Gastrocnemius medialis (tissue), 4 donors: Measurements from ENCODE around the gene ADAMTS19. TPM values are rescaled to one million over a fixed set of nuclear protein-coding genes. Genes with fewer than 3 reads are reported as not detected.

Experiments
- ATAC-seq, 2 donors: fragments of 150-250 bp; one replicate each; pipeline ENCODE4 v1.9.1; 2016
- DNase-seq, 2 donors: peaks; one replicate each; pipeline ENCODE4 v3.0.0-alpha.2; 2019
- H3K27ac ChIP-seq, 4 donors: fragments of 200-600 bp; sonication (generic); 1 replicate in 1 of 4; 2 replicates in 3 of 4; pipeline ENCODE4 v1.5.1; 2016 to 2018; ENCODE audit warnings: mild to moderate bottlenecking in 2 of 4, moderate library complexity in 1 of 4
- H3K27me3 ChIP-seq, 3 donors: fragments of 200-600 bp; sonication (generic) in 2 of 3; 1 replicate in 1 of 3; 2 replicates in 2 of 3; pipeline versions ENCODE4 v1.5.1 to v1.6.0; 2016 to 2019; ENCODE audit warnings: mild to moderate bottlenecking in 1 of 3, moderate library complexity in 1 of 3
- H3K36me3 ChIP-seq, 2 donors: fragments of 200-600 bp; sonication (generic) in 1 of 2; one replicate each; pipeline ENCODE4 v1.5.1; 2017 to 2018
- H3K4me1 ChIP-seq, 2 donors: fragments of 200-600 bp; sonication (generic) in 1 of 2; one replicate each; pipeline ENCODE4 v1.5.1; 2016 to 2017; ENCODE audit warnings: mild to moderate bottlenecking in 2 of 2
- H3K4me3 ChIP-seq, 4 donors: fragments of 200-600 bp; sonication (generic) in 3 of 4; 1 replicate in 1 of 4; 2 replicates in 3 of 4; pipeline ENCODE4 v1.5.1; 2016 to 2019; ENCODE audit warnings: mild to moderate bottlenecking in 2 of 4
- H3K9me3 ChIP-seq, 3 donors: fragments of 200-600 bp; sonication (generic) in 2 of 3; 1 replicate in 1 of 3; 2 replicates in 2 of 3; pipeline ENCODE4 v1.5.1; 2016 to 2019
- POLR2A ChIP-seq, 2 donors: fragments of 450-650 bp; IDR thresholded peaks; one replicate each; pipeline ENCODE4 v1.6.1; 2017; ENCODE audit warnings: antibody characterized with exemption in 2 of 2, mild to moderate bottlenecking in 2 of 2, moderate library complexity in 2 of 2
- in situ Hi-C, 4 donors: fragments of 200-750 bp; cut with MboI; loops; one replicate each; pipeline versions ENCODE4 v1.15.0 to v1.8.0; 2017; ENCODE audit warnings: low sequenced_read_pairs in 4 of 4
- intact Hi-C: fragments of 100-400 bp; cut with DNase I; formaldehyde crosslinking; loops from one replicate; pipeline ENCODE4 v1.15.1; 2023; ENCODE audit warnings: low total_unique reads
- total RNA-seq, 4 donors: library from RNA; depleted of rRNA; stranded (reverse); fragments of >200 nt; gene quantifications; one replicate each; pipeline versions ENCODE4 v1.1.0 to v1.2.3, GENCODE V29; 2016
- TF ChIP-seq, protein P1 (sequence below), 5 experiments: fragments of 450-650 bp in 3 of 5; fragments of 200-600 bp in 2 of 5; sonication (generic) in 2 of 5; IDR thresholded peaks in 4 of 5; conservative IDR thresholded peaks in 1 of 5; 1 replicate in 4 of 5; 2 replicates in 1 of 5; pipeline ENCODE4 v1.5.1; 2016 to 2019; ENCODE audit warnings: antibody characterized with exemption in 5 of 5, mild to moderate bottlenecking in 3 of 5, moderate library complexity in 3 of 5

The ADAMTS19 gene
- total RNA-seq, 4 donors from 2014 or later = 0.36 to 2.4 (median 0.80) TPM

GRCh38 chr5:129617206-129617605 lies 157.1 kb downstream of the ADAMTS19 start:
- intact Hi-C loops = no loop called here
- ATAC-seq (no peak), DNase-seq (no peak)
- in situ Hi-C loops = no loop called here
- no peak overlapping the region for H3K4me3 ChIP-seq
- H3K36me3 ChIP-seq = no peaks in the 10 kb centered on the region
- no peaks in the 10 kb centered on the region for H3K9me3 ChIP-seq
- TF ChIP-seq, protein P1, sequence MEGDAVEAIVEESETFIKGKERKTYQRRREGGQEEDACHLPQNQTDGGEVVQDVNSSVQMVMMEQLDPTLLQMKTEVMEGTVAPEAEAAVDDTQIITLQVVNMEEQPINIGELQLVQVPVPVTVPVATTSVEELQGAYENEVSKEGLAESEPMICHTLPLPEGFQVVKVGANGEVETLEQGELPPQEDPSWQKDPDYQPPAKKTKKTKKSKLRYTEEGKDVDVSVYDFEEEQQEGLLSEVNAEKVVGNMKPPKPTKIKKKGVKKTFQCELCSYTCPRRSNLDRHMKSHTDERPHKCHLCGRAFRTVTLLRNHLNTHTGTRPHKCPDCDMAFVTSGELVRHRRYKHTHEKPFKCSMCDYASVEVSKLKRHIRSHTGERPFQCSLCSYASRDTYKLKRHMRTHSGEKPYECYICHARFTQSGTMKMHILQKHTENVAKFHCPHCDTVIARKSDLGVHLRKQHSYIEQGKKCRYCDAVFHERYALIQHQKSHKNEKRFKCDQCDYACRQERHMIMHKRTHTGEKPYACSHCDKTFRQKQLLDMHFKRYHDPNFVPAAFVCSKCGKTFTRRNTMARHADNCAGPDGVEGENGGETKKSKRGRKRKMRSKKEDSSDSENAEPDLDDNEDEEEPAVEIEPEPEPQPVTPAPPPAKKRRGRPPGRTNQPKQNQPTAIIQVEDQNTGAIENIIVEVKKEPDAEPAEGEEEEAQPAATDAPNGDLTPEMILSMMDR (IDR thresholded peaks at IDR 0.05 in 4 of 5, conservative IDR thresholded peaks at IDR 0.05 in 1 of 5) = no peak
- TF ChIP-seq POLR2A (IDR thresholded peaks at IDR 0.05) = no peak
- no peaks in the 10 kb centered on the region for H3K27me3 ChIP-seq
- H3K4me1 ChIP-seq = no peaks in the 10 kb centered on the region
- H3K27ac ChIP-seq = no peak overlapping the region

DNA sequence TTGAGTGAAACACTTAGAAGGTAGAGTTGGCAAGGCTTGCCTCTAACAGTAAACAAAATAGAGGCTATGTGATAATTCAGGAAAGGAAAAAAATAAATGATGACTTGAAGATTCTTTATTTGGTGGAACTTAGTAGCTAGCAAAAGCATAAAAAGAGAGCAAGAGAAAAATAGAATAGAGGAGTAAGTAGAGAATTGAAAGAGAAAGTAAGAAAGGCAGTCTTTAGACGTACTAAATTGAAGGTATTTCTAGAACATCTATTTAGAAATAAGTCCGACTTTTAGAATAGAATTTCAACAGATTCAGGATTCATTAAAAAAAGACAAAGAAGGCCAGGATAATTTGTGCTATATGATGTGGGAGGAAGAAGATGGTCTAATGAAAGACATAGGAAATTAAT lies 159.7 kb downstream of the ADAMTS19 start:
- TF ChIP-seq, protein P1 (IDR thresholded peaks at IDR 0.05 in 4 of 5, conservative IDR thresholded peaks at IDR 0.05 in 1 of 5) = no peak
- TF ChIP-seq POLR2A (IDR thresholded peaks at IDR 0.05) = no peak
- Histone ChIP-seq H3K9me3 (no peaks in the 10 kb centered on the region), H3K36me3 (no peaks in the 10 kb centered on the region), H3K4me3 (no peak overlapping the region), H3K4me1 (no peaks in the 10 kb centered on the region), H3K27me3 (no peaks in the 10 kb centered on the region), H3K27ac (no peak overlapping the region)
- in situ Hi-C loops (no loop called here), intact Hi-C loops (no loop called here)
- ATAC-seq (no peak), DNase-seq (no peak)

GRCh38 chr5:129622531-129622930 lies 162.4 kb downstream of the ADAMTS19 start:
- H3K27me3 ChIP-seq = no peaks in the 10 kb centered on the region
- H3K36me3 ChIP-seq = no peaks in the 10 kb centered on the region
- intact Hi-C loops (no loop called here), in situ Hi-C loops (no loop called here)
- H3K4me3 ChIP-seq = no peak overlapping the region
- ATAC-seq (no peak), DNase-seq (no peak)
- H3K9me3 ChIP-seq = no peaks in the 10 kb centered on the region
- H3K4me1 ChIP-seq = no peaks in the 10 kb centered on the region
- H3K27ac ChIP-seq = no peak overlapping the region
- no peak for TF ChIP-seq POLR2A (IDR thresholded peaks at IDR 0.05)
- TF ChIP-seq, protein P1 (IDR thresholded peaks at IDR 0.05 in 4 of 5, conservative IDR thresholded peaks at IDR 0.05 in 1 of 5) = no peak

GRCh38 chr5:129629575-129629974 lies 169.5 kb downstream of the ADAMTS19 start:
- TF ChIP-seq, protein P1 (IDR thresholded peaks at IDR 0.05 in 4 of 5, conservative IDR thresholded peaks at IDR 0.05 in 1 of 5) = no peak
- TF ChIP-seq POLR2A (IDR thresholded peaks at IDR 0.05) = no peak
- intact Hi-C loops = no loop called here
- DNase-seq (no peak), ATAC-seq (no peak)
- Histone ChIP-seq H3K4me1 (no peaks in the 10 kb centered on the region), H3K27ac (no peak overlapping the region), H3K9me3 (no peaks in the 10 kb centered on the region), H3K27me3 (no peaks in the 10 kb centered on the region), H3K36me3 (no peaks in the 10 kb centered on the region), H3K4me3 (no peak overlapping the region)
- in situ Hi-C loops = no loop called here

- TF ChIP-seq, protein P1 (IDR thresholded peaks at IDR 0.05 in 4 of 5, conservative IDR thresholded peaks at IDR 0.05 in 1 of 5) = no peak
- no peak for TF ChIP-seq POLR2A (IDR thresholded peaks at IDR 0.05)
- Histone ChIP-seq H3K4me1 (no peaks in the 10 kb centered on the region), H3K27ac (no peak overlapping the region), H3K27me3 (no peaks in the 10 kb centered on the region), H3K4me3 (no peak overlapping the region), H3K36me3 (no peaks in the 10 kb centered on the region), H3K9me3 (no peaks in the 10 kb centered on the region)
- DNase-seq (no peak), ATAC-seq (no peak)
- intact Hi-C loops = no loop called here
- in situ Hi-C loops = no loop called here
Measured at GRCh38 chr5:129630101-129630500, 170.0 kb downstream of the ADAMTS19 start.
